Activated CD8-positive, alpha-beta memory T cell treated with anti-CD3 and anti-CD28 coated beads, Interleukin-2, amount 50 U/mL, for 1 hour (primary cell): ENCODE data around the gene MIOS.

Experiments used
- DNase-seq: peaks from one replicate; pipeline ENCODE4 v3.0.0-alpha.2; 2020; ENCODE audit errors: extremely low read depth

The MIOS gene

DNA sequence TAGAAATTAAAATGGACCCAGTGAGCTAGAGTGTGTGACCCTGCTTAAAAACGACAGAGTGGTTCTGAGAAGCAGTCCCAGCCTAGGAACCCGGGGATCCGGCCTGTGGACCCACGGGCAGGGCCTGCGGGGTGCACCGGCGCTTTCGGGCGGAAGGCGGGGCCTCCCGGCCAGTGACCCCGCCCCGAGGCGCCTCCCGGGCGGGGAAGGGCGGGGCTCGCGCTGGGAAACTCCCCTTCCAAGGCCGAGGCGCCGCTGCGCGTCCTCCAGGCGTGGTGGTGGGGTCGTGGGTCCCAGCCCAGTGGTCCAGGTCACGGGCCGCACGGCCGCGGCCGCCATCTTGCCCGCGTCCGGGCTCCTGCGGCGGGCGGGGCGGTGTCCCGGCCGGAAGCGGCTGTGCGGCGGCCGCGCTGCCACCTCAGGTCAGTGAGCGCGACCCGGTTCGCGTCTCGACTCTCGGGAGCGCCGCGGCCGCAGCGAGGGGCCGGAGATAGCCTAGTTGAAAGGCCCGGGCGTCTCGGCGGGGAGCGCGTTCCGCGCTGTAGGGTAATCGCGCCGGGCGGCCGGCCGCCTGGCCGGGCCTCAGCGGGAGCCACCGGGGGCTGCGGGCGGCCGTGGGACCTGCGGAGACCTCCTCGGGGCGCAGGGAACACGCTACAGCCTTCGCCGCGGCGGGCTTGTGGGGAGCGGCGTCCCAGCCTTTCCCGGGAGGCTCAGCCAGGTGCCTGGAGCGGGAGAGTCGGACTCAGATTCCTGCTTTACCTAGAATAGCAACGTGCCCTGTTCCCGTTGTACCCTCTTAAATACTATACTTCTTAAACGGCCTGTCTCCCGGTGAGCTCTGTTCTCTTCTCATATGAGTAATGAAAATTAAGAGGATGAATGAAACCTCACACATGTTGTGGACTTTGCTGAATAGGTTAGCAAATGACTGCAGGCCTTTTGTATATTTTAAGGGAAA is at the start of gene MIOS:
MIOS (plus strand) TSS at position 234 of the 961 bp plus-strand sequence. CDS start 5,592 bp downstream, outside the sequence.
- DNase-seq, result peak; percentile 44

DNA sequence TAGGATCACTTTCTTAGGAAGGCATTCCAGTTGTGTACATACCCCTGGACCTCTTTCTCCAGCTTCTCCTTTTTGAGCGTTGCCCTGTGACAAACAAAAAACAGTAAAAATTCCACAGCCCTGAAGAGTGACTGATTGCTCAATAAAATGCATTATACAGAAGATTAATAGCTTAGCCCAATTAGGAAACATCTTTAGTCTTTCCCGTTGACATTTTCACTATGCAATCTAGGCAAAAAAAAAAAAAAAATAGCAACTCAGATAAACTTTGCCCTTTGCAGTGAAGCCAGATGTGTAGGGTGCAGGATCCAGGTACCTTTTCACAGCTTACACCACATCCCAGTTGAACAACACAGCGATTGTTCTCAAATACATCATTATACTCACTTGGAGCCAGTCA is 48.9 kb upstream of the MIOS start:
- no peak for DNase-seq

DNA sequence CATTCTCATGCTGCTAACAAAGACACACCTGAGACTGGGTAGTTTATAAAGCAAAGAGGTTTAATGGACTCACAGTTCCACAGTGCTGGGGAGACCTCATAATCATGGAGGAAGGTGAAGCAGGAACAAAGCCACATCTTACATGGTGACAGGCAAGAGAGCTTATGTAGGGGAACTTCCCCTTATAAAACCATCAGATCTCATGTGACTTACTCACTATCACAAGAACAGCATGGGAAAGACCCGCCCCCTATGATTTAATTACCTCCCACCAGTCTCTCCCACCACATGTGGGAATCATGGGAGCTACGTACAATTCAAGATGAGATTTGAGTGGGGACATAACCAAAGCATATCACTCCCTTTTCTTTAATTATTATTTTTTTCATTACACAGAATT is 47.6 kb upstream of the MIOS start:
- DNase-seq, result no peak

DNA sequence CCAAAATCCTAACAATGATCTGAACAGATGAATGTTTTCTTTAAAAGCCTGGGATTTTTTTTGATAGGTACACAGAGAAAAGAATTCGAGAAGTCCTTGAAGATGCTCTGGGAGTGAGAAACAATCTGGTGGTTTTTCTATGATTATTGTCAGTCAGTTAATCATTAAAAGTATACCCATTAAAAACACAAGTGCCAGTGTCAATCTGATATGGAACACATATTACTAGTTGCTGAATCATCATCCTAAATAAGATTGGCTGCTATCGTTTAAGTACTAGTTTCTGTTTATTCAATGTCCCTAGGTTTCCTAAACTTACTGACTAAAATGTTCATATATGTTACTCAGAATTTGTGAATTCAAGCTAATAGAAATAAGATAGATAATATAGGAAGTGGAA is 47.2 kb upstream of the MIOS start:
- no peak for DNase-seq

DNA sequence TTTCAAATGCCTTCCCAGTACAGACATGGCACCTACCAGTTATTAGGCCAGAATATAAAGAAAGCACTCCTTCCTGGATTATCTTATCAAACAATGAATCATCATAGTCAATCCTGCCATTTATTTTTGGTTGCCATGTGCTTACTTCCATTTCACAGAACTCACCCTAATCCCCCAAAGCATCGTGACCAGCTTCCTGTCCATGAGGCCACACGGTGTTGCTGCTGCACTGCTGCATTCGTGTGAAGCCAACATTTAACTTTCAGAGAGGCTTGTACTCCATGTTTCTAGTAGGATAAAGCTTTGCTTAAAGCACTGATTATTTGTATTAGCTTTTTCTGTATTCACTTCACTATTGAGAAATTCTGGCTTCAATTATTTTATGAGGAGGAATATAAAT is 45.4 kb upstream of the MIOS start:
- DNase-seq, result no peak

DNA sequence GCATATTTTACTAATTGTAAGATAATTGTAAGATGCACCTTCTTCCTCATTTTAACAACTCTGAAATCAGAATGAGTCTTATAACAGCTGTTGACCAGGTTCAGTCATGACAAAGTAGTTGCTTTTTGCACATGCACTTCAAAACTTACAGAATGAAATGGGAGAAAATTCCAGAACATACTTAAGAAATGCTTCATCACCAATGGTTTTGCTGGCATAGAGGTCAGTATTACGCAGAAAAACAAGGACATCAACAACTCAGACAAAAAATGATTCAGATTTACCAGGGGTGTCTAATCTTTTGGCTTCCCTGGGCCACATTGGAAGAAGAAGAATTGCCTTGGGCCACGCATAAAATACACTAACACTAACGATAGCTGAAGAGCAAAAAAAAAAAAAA is 44.3 kb upstream of the MIOS start:
- no peak for DNase-seq

DNA sequence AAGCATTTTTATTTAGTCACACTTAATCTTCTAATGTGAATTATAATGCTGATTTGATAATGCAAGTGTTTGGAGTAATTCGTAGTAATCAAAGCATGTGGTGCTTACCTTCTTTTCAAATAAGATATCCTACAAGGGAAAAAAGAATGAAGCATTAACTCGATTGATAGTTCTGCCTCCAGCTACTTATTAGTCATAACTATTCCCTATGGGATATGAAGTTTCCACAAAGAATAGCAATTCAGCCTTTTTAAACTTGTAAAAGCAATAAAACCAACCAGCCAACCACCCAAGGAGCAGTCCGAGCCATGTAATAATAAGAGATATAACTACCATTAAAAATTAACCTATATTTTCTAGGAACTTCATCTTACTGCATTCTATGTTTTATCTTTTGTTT is 42.6 kb upstream of the MIOS start:
- DNase-seq, result no peak

DNA sequence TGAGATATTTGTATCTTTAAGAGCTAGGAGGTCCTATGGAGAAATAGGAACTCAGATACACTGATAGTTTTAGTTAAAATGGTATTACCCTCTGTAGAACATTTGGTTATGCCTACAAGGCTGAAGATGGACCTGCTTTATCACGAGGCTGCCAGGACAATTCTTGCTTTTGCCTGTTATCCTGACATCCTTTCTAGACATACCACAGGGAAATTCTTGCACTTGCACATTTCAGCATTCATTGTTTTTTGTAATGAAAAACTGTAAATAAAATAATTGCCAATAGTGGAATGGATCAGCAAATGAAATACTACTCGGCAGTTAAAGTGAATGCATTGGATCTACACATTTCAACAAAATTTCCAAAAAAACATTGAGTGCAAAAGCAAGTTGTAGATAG is 40.7 kb upstream of the MIOS start:
- DNase-seq, result no peak

DNA sequence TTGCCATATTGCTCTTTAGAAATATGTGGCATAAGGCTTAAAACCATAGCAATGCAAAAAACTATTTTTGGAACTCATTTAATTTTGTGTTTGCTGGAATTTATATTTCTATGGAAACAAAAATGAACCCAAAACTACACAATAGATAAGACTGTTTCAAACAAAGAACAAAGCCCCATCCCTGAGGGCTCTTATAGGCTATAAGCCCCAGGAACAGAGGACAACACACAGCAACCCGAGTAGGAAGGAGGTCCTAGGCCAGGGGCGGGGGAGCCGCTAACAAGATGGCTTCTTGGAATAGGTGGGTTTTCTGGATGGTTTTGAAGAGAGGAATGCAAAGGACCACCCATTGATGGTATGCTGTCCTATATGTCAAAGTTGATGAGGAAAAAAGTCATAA is 39.6 kb upstream of the MIOS start:
- no peak for DNase-seq

DNA sequence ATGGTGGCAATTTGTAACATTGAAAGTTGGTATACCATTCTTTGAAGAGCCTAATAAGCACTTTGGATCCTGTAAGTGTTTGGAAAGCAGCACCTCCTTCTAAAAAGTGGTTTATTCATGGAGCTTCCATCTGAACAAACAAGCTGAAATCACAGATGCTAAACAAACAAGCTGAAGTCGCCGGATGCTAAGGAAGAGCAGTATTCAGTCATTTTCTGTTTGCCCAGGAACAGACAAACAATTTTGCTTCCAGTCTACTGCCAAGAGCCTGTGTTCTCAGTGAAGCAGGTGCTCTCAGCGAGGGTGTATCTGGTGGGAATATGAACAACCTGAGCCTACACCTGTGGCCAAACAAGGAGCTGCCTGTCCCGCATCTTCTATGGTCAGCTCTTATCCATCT is 37.4 kb upstream of the MIOS start:
- DNase-seq, result no peak

DNA sequence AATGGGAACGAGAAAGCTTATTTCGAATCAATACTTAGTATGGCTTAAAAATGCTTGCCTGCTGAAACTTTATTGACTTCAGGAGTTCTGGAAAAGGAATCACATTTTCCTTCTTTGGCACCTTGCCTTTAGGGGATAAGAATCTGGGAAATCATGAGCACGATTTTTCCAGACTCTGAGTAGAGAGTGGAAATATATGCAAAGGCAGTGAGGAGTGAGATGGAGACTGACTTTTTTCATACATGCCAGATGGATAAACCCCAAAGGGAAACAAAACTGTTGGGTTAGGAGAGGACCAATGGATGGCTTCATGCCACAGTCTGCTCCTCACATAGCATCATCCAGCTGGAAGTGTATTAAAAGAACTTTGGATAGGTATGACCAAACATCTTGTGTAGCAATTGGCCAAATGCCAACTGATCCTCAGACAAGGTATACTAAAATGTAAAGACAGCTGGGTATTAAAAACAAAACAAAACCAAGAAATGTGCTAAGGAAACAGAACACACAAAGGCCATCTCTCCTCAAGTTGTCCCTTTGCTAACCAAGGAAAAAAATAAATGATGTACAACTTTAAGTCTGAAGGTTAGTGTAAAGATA is 32.8 kb upstream of the MIOS start:
- DNase-seq, result no peak

DNA sequence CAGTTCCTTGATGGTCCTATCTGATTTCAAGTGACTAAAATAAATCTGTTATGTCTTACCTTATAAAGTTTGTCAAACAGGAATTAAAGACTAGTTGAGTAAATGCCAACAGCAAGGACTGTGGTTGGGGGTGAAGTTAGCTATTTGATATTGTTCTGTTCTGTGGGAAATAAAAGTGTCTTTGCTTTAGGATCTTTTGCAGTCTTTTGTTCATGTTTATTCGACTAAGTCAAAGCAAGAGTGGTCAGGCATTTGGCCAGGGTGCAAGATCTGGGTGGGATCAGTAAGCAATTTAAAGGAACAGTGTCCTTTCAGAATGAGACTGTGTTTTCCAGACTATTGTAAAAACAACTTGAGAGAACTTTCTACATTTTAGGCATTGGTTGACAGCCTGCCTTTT is 31.0 kb upstream of the MIOS start, which contains the start of gene COL28A1:
COL28A1 (minus strand) TSS at position 183 of the 400 bp plus-strand sequence. CDS start 2,998 bp downstream, outside the sequence.
- DNase-seq, result no peak

DNA sequence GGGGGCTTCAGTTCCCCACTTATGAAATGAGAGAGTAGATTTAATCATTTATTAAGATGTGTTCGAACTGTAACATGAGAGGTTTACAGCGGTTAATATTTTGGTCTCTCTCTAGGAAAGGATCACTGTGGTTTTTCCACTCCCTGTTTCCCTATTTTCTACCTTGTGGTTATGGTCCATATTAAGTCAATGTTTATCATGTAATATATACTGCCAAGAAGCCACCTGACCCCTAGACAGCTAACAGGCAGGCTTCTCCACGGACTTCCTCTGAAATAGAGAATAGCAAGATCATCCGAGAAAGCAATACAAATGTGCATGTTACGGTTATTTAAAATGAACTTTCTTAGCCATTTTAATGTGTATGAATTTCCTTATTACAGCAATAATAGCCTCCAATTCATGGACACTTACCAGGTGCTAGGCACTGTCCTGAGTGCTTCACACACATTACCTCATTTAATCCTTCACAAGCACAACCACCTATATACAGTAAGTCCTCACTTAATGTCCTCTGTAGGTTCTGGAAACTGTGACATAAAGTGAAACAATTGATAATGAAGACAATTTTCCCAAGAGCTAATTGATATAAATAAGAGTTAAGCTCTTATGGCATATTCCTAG is 30.2 kb upstream of the MIOS start:
- DNase-seq, result no peak

DNA sequence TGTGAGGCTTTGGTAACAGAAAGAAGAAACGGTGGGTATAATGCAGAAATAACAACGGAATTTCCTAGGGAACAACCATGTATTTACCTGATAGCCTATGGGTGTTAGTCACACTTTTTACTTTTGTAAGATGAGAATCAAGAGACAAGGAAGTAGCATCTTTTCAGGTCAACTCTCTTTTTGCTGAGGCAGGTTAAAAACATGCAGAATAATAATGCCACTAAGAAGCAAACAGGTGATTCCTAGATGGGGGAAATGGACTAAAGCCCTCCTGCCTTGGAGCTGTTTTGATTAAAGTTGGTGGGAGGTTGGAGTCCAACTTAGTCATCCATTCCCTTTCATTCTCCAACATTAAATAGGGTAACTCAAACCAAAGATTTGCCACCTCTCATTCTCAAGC is 29.0 kb upstream of the MIOS start:
- DNase-seq, result no peak

DNA sequence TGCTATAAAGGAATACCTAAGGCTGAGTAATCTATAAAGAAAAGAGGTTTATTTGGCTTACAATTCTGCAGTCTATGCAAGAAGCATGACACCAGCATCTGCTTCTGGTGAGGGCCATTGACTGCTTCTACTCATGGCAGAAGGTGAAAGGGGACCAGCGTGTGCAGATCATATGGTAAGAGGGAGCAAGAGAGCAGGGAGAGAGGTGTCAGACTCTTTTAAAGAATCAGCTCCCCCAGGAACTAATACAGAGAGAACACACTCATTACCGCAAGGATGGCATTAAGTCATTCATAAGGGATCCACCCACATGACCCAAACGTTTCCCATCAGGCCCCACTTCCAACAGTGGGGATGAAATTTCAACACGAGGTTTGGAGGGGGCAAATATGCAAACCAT is 27.5 kb upstream of the MIOS start:
- DNase-seq, result no peak

DNA sequence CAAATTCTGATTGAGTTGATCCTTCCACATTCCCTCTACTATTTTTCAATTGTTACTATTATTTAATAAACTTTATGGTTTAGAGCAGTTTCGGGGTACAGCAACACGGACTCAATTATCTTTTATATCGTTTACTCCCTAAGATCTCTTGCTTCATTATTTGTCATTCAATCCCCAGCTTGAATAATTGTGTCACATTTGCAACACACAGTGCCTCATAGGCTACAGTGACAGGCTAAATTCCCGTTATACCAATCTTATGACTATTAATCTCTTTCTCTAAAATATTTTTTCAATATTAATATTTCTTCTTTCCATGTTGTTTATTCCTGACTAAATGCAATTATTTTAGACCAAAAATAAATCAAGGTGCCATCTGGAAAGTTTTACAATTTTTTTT is 27.0 kb upstream of the MIOS start:
- DNase-seq, result no peak

DNA sequence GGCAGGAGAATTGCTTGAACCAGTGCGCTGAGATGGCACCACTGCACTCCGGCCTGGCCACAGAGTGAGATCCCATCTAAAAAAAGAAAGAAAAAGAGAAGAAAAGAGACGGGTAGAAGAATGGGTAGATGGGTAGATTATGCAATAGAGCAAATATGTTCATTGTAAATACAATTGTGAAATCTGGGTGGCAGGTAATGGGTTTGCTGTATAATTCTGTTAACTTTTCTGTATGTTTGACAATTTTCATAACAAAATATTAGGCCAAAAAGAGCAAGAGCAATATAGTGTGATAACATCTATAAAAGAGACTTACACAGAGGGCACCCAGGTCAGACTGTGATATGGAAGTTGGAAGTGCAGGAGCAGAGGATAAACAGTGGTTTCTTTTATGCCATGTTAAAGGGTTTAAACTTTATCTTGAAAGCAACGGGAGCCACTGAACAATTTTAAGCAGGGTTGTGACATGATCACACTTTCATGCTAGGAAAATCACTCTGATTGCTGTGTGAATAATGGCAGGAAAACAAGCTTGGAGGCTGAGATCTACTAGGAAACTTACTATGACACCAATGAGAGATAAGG is 24.3 kb upstream of the MIOS start:
- DNase-seq, result no peak

DNA sequence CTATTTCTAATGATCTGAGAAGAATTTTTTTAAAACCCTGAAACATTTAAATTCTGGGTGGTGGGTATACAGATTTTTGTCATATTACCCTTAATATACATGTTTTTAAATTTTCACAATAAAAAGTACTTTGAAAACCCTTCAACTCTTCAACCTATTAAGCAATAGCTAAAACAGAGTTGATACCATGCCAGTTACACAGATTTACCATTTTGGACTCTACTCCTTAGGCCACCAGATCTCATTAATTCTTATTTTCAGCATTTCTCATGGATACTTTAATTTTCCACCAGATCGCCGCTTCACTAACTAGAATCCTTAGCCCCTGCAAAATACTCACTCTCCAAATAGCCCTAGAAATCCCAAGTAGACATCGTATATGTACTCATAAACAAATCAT is 18.3 kb upstream of the MIOS start:
- no peak for DNase-seq

DNA sequence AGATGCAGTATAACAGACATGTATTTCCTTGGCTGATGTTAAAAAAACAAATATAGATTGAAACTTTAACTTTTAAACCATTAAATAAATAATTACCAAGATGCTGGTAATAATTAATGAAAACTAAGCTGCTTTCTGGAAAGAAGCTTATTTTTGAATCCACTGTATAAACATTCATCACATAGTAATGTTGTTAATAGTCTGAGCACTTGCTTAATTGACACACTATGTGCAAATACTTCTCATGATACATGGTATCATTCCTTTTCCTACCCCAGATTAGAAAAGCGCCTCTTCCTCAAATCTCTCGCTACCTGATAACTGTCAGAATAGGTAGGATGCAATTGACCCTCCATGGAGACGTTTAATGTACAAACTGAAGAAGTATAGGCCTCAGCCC is 16.0 kb upstream of the MIOS start:
- no peak for DNase-seq

DNA sequence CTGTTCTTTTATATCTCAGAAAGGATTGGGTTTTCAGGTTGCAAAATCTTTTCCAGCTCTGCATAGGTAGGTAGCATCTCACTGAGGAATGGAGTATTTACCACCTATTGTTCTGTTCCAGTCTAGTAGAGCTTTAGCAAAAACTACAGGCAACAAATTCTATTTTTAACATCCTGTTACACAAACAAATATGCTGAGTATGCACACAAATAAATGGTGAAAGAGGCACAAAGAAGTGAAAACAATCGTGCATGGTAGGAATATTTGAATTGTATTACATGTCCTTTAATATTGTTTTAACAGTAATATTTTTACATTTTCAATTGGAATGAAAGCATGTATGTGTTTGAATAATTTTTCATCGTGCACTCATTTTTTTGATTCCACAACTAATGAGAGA is 14.5 kb upstream of the MIOS start:
- no peak for DNase-seq

DNA sequence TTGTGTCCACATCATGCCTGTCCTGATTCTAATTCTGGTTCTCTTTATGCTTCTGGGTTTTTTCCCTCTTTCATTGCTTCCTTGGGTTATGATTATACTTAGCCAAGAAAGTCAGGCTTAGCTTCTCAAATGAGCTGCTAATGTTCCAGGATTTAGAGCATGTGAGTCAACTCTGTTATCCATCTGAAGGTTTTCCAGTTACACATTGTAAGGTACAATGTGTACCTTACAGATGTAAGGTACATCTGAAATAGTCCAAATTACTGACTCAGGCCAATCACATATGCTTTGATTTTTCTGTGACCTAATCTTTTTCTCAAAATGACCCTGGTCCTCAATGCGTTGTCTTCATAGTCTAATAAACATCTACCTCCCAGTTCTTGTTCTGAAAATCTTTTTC is 13.3 kb upstream of the MIOS start:
- no peak for DNase-seq

DNA sequence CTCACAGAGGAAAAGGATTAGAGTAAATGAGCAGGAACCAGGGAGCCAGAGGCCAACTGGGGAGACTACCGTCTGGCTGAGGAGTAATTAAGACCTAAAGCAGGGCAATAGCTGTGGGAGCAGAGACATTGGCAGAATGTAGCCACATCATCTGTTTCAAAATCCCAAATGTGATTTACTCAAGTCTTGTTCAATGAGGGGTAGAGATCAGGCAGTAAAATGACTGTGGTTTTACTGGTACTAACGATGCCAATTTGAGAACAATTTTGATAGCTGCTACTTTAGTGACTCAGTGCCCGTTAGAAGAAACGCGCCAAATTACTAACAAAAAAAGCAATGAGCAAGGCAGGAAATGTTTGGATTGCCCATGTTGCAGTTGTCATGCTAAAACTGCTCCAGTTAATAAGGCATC is 12.7 kb upstream of the MIOS start:
- DNase-seq, result no peak
